DND-41 (cell line): ENCODE measurements around the gene BRAT1.

ENCODE experiments used
- EZH2 ChIP-seq: IDR thresholded peaks from 3 replicates; pipeline ENCODE4 v1.6.1; 2012; ENCODE audit warnings: borderline replicate concordance, low read depth, mild to moderate bottlenecking, moderate library complexity, low read length, inconsistent platforms; ENCODE audit not compliant: severe bottlenecking
- TF ChIP-seq, protein P1 (sequence below): IDR thresholded peaks from 2 replicates; pipeline ENCODE4 v1.5.1; 2012; ENCODE audit warnings: borderline replicate concordance, low read length, moderate library complexity, mild to moderate bottlenecking; ENCODE audit not compliant: poor library complexity, severe bottlenecking; ENCODE audit errors: extremely low read depth

DNA sequence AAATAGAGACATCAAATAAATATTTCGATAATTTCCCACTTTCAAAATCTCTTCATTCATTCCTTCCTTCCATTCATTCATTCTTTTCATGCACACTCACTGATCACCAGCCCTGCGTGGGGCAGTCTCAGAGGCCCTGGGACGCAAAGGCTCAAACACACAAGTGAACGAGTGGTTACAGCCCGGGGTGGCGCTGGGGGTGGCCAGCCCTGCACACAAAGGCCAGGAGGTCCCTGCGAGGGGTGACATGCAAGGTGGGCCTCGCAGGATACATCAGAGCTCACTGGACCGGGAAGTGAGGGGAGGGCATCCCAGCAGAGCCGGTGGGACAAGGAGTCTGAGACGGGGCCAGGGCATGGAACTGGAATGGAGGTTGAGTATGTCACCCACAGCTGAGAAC lies 46.6 kb upstream of the BRAT1 start:
- TF ChIP-seq, protein P1, sequence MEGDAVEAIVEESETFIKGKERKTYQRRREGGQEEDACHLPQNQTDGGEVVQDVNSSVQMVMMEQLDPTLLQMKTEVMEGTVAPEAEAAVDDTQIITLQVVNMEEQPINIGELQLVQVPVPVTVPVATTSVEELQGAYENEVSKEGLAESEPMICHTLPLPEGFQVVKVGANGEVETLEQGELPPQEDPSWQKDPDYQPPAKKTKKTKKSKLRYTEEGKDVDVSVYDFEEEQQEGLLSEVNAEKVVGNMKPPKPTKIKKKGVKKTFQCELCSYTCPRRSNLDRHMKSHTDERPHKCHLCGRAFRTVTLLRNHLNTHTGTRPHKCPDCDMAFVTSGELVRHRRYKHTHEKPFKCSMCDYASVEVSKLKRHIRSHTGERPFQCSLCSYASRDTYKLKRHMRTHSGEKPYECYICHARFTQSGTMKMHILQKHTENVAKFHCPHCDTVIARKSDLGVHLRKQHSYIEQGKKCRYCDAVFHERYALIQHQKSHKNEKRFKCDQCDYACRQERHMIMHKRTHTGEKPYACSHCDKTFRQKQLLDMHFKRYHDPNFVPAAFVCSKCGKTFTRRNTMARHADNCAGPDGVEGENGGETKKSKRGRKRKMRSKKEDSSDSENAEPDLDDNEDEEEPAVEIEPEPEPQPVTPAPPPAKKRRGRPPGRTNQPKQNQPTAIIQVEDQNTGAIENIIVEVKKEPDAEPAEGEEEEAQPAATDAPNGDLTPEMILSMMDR = no peak
- TF ChIP-seq EZH2 = no peak
